Activated CD4-positive, alpha-beta T cell treated with anti-CD3 and anti-CD28 coated beads, Interleukin-2, amount 10 ng/mL, durations not matched to agents 24 days and 14 days (primary cell): ENCODE measurements around the gene FRMD4A. TPM values are rescaled to one million over a fixed set of nuclear protein-coding genes. Genes with fewer than 3 reads are reported as not detected.
A peak's percentile ranks its signal among the peaks of the same experiment; 100 is the strongest.
"Not testable (repeated sequence)": the region's sequence is repeated elsewhere in the genome, so short reads cannot be mapped to it uniquely, and the experiment has no call there.

Experiments
- DNase-seq: peaks from one replicate; pipeline ENCODE4 v3.0.0; 2022
- H3K27ac Mint-ChIP-seq: one replicate; pipeline ENCODE4 v1.8.0; 2022; ENCODE audit warnings: mild to moderate bottlenecking, mixed read lengths
- H3K27me3 Mint-ChIP-seq: one replicate; pipeline ENCODE4 v1.8.0; 2022; ENCODE audit warnings: mixed read lengths
- H3K36me3 Mint-ChIP-seq: one replicate; pipeline ENCODE4 v1.8.0; 2022; ENCODE audit warnings: low read depth, mild to moderate bottlenecking, mixed read lengths
- H3K4me1 Mint-ChIP-seq: one replicate; pipeline ENCODE4 v1.8.0; 2021; ENCODE audit warnings: mixed read lengths
- H3K4me3 Mint-ChIP-seq: one replicate; pipeline ENCODE4 v1.8.0; 2022; ENCODE audit warnings: mild to moderate bottlenecking, moderate library complexity, mixed read lengths
- H3K9me3 Mint-ChIP-seq: one replicate; pipeline ENCODE4 v1.8.0; 2021; ENCODE audit warnings: mixed read lengths
- intact Hi-C: fragments of 100-400 bp; cut with micrococcal nuclease; formaldehyde crosslinking; loops from one replicate; pipeline ENCODE4 v1.15.1; 2023
- total RNA-seq: library from RNA; stranded (reverse); gene quantifications from 2 replicates; pipeline ENCODE4 v1.2.3, GENCODE V29; 2022

Gene FRMD4A
- total RNA-seq, 1 donor from 2014 or later, result 0.98 TPM

DNA sequence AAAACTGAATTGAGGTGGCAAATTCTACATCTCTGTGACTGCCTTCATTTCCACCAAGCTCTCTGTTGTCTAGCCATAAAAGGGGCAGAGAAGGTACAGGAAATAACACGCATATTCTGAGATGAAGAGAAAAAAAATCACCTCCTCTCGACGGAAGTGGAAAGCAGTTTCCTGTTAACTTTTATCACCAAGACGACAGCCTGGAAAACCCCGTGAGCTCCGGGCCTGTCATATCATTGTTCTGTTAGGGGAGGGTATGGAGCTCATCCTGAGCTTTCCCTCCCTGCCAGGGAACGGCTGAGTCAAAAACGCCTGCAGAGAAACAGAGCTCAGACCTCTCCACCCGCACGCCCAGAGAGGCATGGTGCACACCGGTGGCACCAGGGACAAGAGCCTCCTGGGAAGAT is 543.7 kb downstream of the FRMD4A start:
- Mint-ChIP-seq H3K4me1 (peaks cover 29% of the 10 kb centered on the region), H3K4me3 (peak overlapping the region; percentile 71), H3K27me3 (no peaks in the 10 kb centered on the region), H3K36me3 (no peaks in the 10 kb centered on the region), H3K9me3 (no peaks in the 10 kb centered on the region), H3K27ac (peak overlapping the region; percentile 91)
- DNase-seq, result peak; percentile 94
- intact Hi-C loops, result loop anchor here (1.0 to 10.0 kb wide), 4 partner anchors 200 to 1088 kb away; partner anchors contain the start of genes PRPF18 and SUV39H2

DNA sequence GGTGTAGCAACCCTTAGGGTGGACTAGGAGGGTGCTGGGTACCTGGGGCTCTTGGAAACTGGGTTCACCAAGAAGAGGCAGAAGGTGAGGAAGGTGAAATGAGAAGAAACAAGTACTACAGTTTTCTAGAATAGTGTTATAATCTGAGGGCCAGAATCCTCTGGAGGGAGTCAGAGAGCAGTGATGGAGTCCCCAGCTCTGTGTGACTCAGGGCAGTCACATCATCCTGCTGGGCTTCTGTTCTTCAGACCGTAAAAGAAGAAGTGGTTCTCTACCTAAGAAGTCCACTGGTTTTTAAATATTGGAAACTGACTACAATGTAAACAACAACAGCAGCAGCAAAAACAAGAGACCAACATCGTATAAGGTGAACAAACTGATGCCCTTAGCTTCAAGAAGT is 546.7 kb downstream of the FRMD4A start:
- peak; percentile 75 for DNase-seq
- Mint-ChIP-seq H3K27ac (no peak overlapping the region), H3K27me3 (peaks cover 3% of the 10 kb centered on the region), H3K4me1 (peaks cover 26% of the 10 kb centered on the region), H3K9me3 (no peaks in the 10 kb centered on the region), H3K36me3 (no peaks in the 10 kb centered on the region), H3K4me3 (no peak overlapping the region)
- intact Hi-C loops, result loop anchor here (10.0 kb wide), 1 partner anchor 1091 kb away; the partner anchor contains the start of gene SUV39H2

DNA sequence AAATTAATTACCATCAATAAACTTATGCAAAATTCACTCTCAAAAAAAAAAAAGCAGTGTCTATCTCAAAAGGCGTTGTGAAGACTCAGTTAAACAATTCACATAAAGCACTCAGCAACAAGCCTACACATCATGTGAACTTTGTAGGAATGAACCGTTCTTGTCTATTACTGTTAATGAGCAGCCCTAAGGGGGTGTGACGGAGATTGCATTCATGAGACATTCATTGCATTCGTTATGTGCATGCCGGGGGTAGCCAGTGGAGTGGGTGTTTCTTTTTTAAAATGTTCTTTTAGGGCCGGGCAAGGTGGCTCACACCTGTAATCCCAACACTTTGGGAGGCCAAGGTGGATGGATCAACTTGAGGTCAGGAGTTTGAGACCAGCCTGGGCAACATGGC is 551.0 kb downstream of the FRMD4A start:
- DNase-seq, result no peak
- peaks cover 11% of the 10 kb centered on the region for H3K27me3 Mint-ChIP-seq
- no peaks in the 10 kb centered on the region for H3K36me3 Mint-ChIP-seq
- peaks cover 5% of the 10 kb centered on the region for H3K4me1 Mint-ChIP-seq
- no peaks in the 10 kb centered on the region for H3K9me3 Mint-ChIP-seq
- no peak overlapping the region for H3K4me3 Mint-ChIP-seq
- intact Hi-C loops, result loop anchor here (10.0 kb wide), 1 partner anchor 1095 kb away; the partner anchor contains the start of gene SUV39H2
- H3K27ac Mint-ChIP-seq, result no peak overlapping the region

DNA sequence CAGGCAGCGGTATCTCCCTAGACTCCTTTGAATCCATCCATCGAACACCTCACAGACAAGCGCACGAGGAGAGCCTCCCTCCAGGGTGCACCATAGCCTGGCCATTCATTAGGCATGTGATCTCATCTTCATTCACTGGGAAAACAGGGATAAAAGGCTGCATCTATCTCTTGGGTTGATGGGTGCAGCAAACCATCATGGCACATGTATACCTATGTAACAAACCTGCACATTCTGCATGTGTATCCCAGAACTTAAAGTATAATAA is 552.1 kb downstream of the FRMD4A start:
- H3K9me3 Mint-ChIP-seq, H3K4me1 Mint-ChIP-seq, DNase-seq, H3K27ac Mint-ChIP-seq, H3K4me3 Mint-ChIP-seq, H3K36me3 Mint-ChIP-seq: not testable (repeated sequence)
- H3K27me3 Mint-ChIP-seq, result peaks cover 16% of the 10 kb centered on the region
- intact Hi-C loops, result loop anchor here (1.0 kb wide), 2 partner anchors 118 to 192 kb away; partner anchors contain the start of gene PRPF18

DNA sequence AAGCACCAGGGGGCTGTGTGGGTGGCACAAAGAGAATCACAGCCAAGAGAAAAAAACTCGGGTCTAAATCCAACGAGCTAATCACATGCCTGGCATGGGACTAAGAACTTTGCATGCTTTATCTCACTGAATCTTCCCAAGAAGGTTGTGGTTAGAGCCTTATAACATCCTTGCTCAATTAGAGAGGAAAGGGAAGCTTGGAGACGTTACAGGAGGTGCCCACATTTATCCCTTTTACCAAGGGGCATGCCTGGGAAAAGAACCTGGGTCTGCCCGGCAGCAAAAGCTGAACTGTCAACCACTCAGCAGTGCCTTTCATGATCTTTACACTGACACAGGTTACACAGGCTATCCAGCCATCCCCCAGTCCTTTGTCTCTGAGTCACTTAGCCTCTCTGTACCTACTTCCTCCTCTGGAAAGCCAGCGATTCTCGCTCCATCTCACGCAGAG is 553.8 kb downstream of the FRMD4A start:
- Mint-ChIP-seq H3K4me3 (no peak overlapping the region), H3K27ac (no peak overlapping the region), H3K4me1 (no peaks in the 10 kb centered on the region), H3K36me3 (no peaks in the 10 kb centered on the region), H3K27me3 (peaks cover 17% of the 10 kb centered on the region), H3K9me3 (no peaks in the 10 kb centered on the region)
- DNase-seq, result no peak
- intact Hi-C loops, result no loop called here

DNA sequence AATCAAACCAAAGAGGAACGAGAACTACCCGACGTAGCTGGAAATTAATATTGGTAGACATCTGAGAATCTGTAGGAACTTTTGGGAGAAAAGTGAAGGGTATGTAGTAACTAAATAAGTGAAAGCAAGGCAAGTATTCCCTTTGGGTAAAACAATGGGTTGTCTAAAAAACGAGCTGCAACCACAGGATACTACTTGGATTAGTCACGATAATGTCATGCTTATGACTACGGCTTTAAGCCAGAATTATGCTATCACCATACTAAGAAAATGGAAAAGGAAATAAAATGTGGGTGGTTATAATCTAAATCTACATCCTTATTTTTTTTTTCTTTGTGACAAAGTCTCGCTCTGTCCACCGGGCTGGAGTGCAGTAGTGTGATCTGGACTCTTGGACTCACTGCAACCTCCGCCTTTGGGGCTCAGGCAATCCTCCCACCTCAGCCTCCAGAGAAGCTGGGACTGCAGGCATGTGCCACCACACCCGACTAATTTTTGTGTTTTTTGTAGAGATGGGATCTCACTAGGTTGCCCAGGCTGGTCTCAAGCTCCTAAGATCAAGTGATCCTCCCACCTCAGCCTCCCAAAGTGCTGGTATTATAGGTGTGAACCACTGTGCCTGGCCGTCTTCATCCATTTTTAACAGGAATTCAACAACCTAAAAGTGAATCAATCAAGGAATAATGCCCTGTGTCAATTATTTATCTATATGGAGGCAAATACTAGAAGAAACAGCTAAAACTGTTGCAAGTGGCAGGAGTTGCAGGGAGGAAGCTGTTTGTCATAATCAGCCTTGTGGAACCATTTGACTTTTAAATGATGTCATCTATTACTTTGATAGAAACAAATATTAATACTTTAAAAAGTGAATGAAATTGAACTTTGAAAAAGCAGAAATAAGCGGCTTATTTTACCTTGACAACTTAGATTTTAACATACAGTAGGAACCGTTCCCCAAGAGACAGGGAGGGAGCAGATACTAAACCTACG is 554.6 kb downstream of the FRMD4A start:
- DNase-seq, result no peak
- Mint-ChIP-seq H3K27ac (no peak overlapping the region), H3K4me1 (no peaks in the 10 kb centered on the region), H3K27me3 (peaks cover 17% of the 10 kb centered on the region), H3K36me3 (no peaks in the 10 kb centered on the region), H3K9me3 (no peaks in the 10 kb centered on the region), H3K4me3 (no peak overlapping the region)
- intact Hi-C loops, result no loop called here

DNA sequence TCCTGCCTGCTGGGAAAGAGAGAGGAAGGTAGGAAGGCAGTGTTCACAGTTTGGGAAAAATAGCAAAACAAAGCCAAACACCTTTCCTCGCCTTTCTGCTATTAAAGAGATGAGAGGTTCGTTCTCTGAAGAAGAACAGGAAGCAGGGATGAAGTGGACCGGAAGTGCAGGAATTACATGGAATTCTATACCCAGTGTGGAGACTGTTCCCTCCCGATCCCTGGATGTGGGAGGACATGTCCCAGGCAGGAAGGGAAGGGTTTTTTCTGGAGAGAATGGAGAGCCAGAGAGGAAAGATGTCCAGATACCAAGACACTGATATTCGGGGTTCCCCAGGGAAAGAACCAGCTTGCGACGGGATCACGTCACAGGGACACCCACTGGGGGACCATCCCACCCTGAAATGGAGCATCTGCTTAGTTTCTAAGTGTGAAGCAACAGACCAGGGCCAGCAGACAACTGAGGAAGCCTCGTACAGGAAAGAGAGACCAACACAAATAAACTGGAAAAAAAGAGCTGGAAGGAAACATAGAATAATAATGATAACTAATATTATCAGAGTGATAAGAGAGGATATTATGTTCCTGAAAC is 556.3 kb downstream of the FRMD4A start:
- H3K4me1 Mint-ChIP-seq, result no peaks in the 10 kb centered on the region
- H3K36me3 Mint-ChIP-seq, result no peaks in the 10 kb centered on the region
- no peak overlapping the region for H3K27ac Mint-ChIP-seq
- no peaks in the 10 kb centered on the region for H3K9me3 Mint-ChIP-seq
- no peak overlapping the region for H3K4me3 Mint-ChIP-seq
- DNase-seq, result no peak
- intact Hi-C loops, result no loop called here
- H3K27me3 Mint-ChIP-seq, result peaks cover 14% of the 10 kb centered on the region

DNA sequence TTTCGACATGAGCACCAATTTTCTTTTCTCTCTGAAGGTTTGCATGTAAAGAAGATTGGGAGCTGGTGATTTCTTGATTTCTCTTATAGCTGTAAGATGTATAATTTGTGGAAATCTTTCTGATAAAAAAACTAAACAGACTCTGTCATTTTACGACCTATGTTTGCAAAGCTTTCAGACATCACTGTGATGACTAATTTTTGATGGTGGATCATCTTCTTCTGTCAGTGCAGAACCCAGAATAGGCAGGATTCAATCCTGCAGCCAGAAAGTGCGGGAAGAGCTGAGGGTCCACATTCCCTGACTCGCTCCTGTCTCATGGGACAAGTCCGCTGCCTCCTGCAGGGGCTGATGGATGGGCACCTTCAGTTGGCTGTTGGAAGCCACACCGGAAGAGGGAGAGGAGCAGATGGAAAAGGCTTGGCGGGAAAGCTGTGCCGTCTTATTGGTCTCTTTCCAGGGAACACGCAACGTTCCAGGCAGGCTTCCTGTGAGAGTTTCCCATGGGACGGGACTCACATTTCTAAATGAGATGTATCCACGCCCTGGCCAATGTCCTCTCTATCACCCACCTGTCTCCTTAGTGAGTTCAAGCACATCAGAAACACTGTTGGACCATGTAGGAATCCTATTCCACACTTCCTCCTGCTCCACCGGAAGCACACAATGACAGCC is 557.1 kb downstream of the FRMD4A start:
- H3K4me3 Mint-ChIP-seq, result no peak overlapping the region
- no peaks in the 10 kb centered on the region for H3K4me1 Mint-ChIP-seq
- H3K9me3 Mint-ChIP-seq, result no peaks in the 10 kb centered on the region
- H3K27ac Mint-ChIP-seq, result no peak overlapping the region
- H3K27me3 Mint-ChIP-seq, result peaks cover 14% of the 10 kb centered on the region
- DNase-seq, result no peak
- H3K36me3 Mint-ChIP-seq, result no peaks in the 10 kb centered on the region
- intact Hi-C loops, result no loop called here

DNA sequence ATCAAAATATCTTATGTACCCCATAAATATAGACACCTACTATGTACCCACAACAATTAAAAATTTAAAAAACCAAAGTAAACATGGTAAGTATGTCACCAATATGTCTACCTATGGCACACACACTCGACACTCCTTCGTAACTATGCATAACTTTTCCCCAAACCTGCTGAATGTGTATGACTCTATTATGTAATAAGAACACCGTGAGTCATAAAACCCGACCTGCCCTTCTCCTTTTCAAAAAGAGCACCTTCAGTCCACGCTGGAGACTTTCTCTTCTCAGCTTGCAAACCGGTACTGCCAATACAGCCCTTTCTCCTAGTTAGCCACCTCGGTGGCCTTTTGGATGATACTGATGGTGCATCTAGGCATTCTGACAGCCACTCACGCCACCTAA is 557.7 kb downstream of the FRMD4A start:
- peaks cover 14% of the 10 kb centered on the region for H3K27me3 Mint-ChIP-seq
- H3K4me3 Mint-ChIP-seq, result no peak overlapping the region
- H3K4me1 Mint-ChIP-seq, result no peaks in the 10 kb centered on the region
- intact Hi-C loops, result no loop called here
- no peak overlapping the region for H3K27ac Mint-ChIP-seq
- DNase-seq, result no peak
- H3K36me3 Mint-ChIP-seq, result no peaks in the 10 kb centered on the region
- no peaks in the 10 kb centered on the region for H3K9me3 Mint-ChIP-seq

DNA sequence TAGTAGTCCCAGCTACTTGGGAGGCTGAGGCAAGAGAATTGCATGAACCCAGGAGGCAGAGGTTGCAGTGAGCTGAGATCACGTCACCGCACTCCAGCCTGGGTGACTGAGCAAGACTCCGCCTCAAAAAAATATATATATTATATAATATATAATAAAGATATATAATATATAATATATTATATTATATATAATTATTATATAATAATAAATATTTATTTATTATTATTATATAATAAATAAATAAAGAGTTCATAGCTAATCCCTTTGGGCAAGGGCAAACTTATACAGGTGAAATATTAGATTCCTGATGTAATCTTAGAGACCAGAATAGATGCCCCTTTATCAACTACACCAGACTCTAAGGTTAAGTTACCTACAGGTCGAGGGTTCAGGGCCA is 558.7 kb downstream of the FRMD4A start:
- Mint-ChIP-seq H3K4me1 (no peaks in the 10 kb centered on the region), H3K36me3 (no peaks in the 10 kb centered on the region), H3K27ac (no peak overlapping the region), H3K4me3 (no peak overlapping the region), H3K27me3 (peaks cover 14% of the 10 kb centered on the region), H3K9me3 (no peaks in the 10 kb centered on the region)
- intact Hi-C loops, result no loop called here
- DNase-seq, result no peak

DNA sequence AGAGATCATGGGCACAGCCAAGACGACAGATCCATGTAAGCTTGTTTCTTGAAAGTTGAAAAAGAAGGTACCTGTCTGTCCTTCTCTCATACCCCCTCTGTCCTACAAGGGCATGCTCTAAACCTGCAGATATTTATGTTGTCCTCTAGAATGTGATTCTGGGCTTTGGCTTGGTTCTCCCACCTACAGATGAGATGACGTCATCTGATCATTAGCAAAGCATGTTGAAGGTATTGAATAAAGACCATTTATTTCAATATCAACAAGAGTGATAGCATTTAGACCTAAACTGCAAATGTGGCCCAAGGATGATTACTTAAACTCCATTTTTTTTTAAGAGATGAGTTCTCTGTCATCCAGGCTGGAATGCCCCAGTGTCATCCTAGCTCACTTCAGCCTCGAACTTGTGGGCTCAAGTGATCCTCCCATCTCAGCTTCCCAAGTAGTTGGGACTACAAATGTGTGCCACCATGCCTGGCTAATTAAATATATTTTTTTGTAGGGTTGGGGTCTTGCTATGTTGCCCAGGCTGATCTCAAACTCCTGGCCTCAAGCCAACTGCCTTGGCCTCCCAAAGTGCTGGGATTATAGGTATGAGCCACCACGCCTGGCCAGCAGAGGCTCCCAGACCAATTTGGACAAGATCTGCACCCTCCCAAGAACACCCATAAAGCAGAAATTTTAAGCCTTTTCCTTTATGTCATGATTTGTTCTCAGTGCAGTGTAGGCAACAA is 559.8 kb downstream of the FRMD4A start:
- no peak overlapping the region for H3K4me3 Mint-ChIP-seq
- intact Hi-C loops, result no loop called here
- H3K27me3 Mint-ChIP-seq, result peaks cover 10% of the 10 kb centered on the region
- no peaks in the 10 kb centered on the region for H3K4me1 Mint-ChIP-seq
- DNase-seq, result no peak
- no peaks in the 10 kb centered on the region for H3K36me3 Mint-ChIP-seq
- no peaks in the 10 kb centered on the region for H3K9me3 Mint-ChIP-seq
- H3K27ac Mint-ChIP-seq, result no peak overlapping the region

DNA sequence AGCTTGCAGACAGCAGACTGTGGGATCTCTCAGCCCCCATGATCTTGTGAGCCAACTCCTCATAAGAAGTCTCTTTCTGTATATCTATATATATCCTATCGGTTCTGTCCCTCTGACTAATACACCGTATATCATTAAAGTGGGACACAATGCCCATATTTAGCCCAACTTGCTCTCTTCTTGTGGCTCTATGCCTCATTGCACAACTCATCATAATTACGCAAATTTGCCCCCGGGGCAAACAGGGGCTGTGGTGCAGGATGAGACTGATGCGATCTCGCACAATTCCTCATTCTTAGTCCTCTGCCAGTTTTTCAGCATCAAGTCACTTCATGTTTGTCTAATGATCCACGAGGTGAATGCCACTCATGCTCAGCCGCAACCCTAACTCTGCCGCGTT is 560.8 kb downstream of the FRMD4A start:
- Mint-ChIP-seq H3K27ac (no peak overlapping the region), H3K27me3 (peaks cover 6% of the 10 kb centered on the region), H3K36me3 (no peaks in the 10 kb centered on the region), H3K4me1 (no peaks in the 10 kb centered on the region), H3K4me3 (no peak overlapping the region), H3K9me3 (no peaks in the 10 kb centered on the region)
- no peak for DNase-seq
- intact Hi-C loops, result no loop called here

DNA sequence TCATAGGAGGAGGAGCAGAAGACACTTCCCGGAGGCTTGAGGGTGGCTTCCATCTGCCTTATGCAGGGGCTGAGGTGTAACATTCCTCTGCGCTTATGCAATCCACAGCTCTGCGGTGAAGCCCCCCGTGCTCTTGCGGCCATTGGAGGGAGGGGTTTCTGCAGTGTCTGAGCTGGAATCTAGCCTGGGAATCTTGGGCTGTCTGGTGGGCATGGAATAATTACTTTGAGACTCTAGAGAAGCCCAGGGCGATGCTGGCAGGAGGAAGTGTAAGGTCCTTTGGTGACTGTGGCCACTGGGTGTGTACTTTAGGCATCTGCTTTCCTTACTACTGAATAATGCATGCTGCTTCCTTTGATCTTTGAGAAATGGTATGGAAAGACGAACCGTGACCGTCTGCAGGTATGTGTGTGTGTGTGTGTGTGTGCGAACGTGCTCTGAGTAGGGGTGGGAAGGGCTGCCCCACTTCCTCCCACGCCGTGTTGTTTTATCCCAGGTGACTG is 563.0 kb downstream of the FRMD4A start:
- Mint-ChIP-seq H3K4me1 (no peaks in the 10 kb centered on the region), H3K27me3 (peaks cover 2% of the 10 kb centered on the region)
- intact Hi-C loops, result no loop called here

More for the DNA sequence above, 563.0 kb downstream of the FRMD4A start:
- H3K9me3 Mint-ChIP-seq, result no peaks in the 10 kb centered on the region
- DNase-seq, result no peak
- no peaks in the 10 kb centered on the region for H3K36me3 Mint-ChIP-seq
- H3K27ac Mint-ChIP-seq, result no peak overlapping the region
- no peak overlapping the region for H3K4me3 Mint-ChIP-seq
